ENCODE measurements around the gene EEPD1.

EEPD1 gene

GRCh38 chr7:36191292-36191920 lies 38.4 kb downstream of the EEPD1 start:
- no peak for DNase-seq (ENCODE audit: low read depth)

- DNase-seq (ENCODE audit: low read depth) = no peak
Measured at GRCh38 chr7:36192053-36192824, 39.2 kb downstream of the EEPD1 start.

DNA sequence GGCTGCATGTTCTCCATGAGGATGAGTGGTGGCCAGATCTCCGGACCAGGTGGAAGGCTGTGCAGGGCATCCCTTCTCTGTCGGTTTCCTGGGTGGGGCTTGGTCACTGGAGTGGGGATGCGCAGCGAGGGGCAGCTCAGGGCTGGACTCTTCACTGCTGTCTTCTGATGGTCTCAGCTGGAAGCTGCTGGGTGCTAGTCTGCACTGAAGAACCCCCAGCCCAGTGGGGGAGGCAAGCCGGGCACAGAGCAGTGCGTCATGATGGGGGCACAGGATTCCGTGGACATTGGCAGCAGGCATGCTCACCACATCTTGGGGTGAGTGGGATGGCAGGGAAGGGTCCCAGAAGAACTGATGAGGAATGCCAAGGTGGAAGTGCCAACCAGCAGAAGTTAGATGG lies 39.8 kb downstream of the EEPD1 start:
- no peak for DNase-seq (ENCODE audit: low read depth)

GRCh38 chr7:36198854-36199266 lies 45.8 kb downstream of the EEPD1 start:
- no peak for DNase-seq (ENCODE audit: low read depth)

DNA sequence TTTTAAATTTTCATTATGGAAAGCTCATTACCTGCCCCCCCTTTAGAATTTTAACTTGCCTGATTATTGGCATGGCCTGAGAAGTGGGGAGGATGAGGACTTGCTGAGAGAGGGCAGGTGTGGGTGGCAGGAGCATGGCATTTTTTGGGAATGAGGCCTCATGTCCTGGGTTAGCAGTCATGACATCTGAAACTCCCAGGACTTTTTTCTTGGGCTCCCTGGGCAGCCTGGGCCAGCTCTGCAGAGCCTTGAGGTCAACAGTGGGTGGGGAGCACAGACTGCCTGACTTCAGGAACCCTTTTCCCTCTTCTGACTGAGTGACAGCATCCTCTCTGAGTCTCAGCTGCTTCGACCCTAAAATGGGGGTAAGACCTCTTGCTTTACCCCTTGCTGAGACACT lies 46.3 kb downstream of the EEPD1 start:
- DNase-seq (ENCODE audit: low read depth) = no peak

- no peak for DNase-seq (ENCODE audit: low read depth)
Measured at GRCh38 chr7:36201122-36201723, 48.2 kb downstream of the EEPD1 start.

DNA sequence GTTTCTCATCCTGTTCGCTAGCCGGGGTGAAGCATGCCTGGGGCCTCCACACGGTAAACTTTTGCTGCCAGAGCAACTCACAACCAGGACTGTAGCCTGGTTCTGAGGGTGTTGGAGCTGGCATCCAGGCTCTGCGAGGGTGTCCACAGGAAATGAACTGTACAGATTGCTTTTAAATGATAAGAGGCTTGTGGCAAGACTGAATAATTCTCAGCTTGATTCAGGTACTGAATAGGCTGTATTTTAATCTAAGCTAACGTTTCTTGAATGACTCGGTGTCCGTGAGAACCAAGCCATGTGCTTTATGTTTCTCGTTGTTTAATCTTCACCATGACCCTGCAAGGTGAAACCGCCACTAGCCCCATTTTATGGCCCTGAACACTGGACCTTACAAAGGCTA lies 49.3 kb downstream of the EEPD1 start:
- peak; percentile 14 for DNase-seq (ENCODE audit: low read depth)

DNA sequence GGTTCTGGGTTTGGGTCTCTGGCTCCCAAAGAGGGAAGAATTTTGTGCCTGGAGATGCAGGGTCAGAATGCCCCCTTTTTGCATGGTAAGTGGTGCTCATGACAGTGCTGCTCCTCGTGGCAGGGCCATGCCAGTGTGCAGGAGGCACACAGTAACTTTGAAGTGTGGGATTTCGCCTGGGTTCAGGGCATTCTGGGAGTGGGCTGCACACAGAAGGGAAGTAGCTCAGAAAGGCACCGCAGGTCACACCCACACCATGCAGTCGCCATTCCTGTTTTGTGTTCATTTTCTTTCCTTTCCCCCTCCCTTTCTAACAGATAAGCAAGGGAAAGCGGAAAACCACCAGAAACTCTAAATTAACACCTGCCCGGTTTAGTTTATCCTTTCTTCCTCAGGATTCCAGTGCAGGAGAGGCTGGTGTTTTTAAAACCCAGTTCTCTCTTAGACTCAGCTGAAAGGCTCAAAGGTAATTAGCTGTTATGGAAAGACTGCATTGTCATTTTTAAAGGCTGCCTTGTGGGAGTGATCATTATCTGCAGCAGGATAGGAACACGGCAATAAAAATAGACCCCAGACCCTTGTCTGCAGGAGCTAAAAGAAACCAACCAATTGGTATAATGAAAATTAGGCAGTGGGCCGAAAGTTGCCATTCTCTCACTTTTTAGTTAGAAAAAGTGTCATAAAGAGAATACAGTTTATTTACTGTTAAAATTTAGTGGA lies 50.2 kb downstream of the EEPD1 start:
- no peak for DNase-seq (ENCODE audit: low read depth)

DNA sequence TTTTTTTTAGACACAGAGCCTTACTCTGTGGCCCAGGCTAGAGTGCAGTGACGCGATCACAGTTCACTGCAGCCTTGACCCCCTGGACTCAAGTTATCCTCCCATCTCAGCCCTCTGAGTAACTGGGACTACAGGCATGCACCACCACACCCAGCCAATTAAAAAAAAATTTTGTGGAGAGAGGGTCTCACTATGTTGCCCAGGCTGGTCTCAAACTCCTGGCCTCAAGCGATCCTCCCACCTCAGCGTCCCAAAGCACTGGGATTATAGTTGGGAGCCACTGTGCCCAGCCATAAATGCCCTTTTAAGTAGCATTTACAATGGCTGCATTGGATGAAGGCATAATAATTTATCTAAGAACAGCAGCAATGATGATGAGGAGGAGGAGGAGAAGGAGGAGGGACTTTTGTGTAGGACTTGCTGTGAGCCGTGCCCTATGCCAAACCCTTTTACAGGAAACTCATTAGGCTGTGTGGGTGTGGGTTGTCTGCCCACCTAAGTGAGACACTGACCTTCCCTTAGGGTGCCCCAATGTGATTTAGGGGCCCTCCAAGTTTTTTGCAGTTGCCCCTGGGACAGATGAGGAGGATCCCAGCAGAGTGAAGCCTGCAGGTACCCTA lies 51.1 kb downstream of the EEPD1 start:
- DNase-seq (ENCODE audit: low read depth) = no peak

DNA sequence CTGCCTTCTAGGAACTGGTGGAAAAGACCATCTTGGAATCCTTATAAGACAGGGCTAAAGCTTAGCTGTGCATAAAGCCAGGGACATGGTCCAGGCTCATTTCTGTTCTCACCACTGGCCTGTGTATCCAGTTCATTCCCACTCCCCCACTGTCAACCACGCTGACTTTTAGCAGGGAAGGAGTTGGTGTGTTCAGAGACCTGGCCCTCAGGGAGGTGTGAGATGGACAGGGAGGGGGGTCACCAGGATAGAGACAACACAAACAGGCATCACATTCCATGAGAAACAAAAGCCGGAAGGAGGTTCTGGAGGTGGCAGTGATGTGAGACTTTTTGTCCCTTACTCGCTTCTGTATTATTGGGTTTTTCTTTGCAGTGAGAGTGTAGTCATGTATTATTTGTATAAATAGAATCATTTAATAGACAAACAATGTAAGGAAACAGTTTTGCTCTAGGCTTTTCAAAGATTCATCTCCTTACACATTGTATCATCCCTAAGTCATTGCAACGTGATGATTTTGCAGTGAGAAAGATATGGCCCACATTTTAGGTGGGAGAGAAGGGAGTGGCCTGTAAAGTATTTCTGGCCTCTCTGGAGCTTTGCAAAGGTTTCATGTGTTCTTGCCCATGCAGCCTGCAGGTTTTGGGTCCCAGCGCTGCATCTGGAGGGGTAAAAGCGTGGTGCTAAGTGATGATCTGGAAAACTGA lies 52.0 kb downstream of the EEPD1 start:
- DNase-seq (ENCODE audit: low read depth) = no peak

DNA sequence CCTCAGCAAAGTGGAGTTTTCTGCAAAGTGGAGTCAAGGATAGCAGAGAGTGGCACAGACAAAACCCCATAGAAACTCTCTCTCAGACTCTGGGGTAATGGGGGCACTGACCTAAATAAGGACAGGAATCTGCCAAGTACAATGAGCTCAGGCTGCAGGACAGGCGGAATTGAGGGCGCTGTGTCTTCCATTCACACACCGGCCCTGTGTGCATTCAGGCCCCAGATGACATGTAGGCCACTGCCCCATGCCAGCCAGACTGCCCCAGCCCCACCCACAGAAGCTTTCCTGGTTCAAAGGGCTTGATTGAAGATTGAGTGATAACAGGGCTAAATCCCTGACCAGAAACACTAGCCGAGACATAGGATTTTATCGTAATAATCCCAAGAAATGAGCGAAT lies 52.7 kb downstream of the EEPD1 start:
- no peak for DNase-seq (ENCODE audit: low read depth)

DNA sequence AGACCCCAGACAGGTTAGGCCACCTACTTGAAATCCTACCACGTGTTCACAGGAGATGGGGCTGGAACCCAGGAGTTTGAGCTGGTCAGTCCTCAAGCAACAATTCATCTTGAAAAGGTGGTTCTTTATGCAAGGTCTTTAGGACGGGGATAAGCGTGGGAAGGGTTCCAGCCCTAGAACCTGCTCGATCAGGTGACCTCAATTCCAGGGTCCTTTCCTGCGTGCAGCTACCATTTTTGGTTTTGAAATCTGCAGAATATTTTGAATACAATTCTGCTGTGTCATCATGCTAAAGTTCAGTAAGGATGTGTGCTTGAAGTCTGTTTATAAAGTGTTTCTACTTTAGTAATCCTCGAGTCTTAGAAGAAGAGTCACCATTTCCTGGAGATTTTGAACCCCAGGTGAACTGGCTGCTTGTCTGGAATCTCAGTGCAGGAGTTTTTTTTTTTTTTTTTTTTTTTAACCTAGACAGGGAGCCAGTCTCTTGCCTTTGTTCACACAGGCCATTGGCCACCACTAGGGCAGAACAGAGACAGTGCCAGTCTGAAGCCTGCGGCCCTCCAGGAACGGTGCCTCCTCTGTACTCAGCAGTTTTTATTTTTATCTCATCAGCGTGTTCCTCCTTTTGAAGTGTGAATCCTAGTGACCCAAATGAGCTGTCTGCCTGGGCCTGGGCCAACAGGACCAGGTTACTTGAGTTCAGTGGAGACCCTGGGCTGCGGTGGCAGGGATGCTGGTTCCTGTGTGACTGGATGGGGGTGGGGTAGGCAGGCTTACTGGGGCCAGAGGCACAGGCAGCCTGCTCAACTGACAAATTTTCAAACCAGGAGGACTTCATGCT lies 54.6 kb downstream of the EEPD1 start:
- peak; percentile 63 for DNase-seq (ENCODE audit: low read depth)

DNA sequence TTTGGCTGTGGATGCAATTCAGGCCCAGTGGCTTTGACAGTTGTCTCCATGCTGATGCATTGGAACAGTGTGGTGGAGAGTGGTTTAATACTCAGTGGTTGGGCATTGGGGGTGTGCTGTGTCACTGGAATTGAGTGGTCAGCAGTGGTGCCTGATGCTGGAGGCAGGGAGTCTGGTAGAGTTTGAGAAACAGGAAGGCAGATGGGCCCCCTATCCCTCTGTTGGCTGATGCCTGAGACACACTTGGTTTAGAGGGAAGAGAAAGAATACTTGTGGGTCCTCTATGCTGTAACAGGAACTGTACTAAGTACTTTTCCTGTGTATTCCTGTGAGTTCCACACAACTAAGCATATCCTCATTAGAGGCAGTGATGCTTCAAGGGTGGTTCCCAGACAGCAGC lies 55.4 kb downstream of the EEPD1 start:
- DNase-seq (ENCODE audit: low read depth) = no peak

DNA sequence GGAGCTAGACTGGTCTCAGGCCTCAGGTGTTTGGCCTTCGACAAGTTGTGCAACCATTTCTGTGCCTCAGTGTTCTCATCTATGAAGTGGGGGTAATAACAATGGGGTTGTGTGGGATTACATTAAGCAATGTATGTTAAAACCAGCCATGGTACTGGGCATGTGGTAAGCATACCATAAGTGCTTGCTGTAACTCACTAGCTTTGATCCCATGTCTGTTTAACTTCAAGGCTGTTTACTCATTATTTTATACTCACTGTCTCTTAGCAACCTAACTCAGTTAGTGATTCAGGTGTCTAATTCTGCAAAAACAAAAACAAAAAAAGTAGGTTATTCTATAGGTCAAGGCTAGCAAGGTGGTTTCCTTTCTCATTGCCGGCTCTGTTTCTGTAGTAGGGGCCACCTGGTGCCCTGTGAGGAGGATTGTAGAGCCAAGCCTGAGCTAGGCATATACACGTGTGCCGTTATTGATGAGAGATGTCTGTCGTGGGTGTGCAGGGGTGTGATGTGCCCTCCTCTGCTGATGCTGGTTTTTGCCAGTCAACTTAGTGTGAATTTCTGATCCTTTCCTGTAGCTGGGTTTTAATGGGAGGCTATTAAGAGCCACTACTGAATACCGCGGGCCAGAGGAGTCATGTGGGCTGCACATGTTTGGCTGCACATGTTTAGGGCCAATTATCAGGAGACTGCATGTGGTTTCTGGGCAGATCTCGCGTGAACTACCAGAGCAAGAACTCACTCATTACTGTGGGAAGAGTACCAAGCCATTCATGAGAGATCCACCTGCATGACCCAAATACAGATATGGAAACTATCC lies 56.2 kb downstream of the EEPD1 start:
- DNase-seq (ENCODE audit: low read depth) = peak; percentile 54

GRCh38 chr7:36209814-36210183 lies 56.7 kb downstream of the EEPD1 start:
- no peak for DNase-seq (ENCODE audit: low read depth)

DNA sequence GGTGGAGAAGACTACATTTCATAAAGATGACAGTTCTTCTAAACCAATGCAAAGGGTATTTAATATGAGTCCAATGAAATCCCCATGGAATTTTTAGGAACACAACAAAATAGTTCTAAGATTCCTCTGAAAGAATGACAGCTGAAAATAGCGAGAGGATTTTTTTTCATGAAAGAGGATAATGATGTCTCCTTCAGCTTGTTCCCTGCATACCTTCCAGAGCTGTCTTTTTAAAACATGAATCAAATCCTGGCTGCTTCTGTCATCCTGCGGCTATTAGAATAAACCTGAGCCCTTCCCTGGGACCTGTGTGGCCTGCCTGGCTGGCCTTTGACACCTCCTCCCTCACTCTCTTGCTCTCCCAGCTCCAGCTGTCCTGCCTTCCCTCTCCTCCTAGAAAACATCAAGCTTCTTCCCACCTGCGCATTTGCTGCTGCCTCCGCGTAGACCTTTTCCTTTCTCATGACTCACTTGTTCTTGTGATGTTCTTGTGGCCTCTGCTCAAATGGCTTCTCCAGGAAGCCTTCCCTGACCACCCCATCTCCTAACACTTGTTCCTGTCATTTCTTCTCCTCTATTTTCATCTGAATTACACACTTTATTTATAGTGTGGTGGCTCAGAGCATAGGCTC lies 57.4 kb downstream of the EEPD1 start:
- no peak for DNase-seq (ENCODE audit: low read depth)

DNA sequence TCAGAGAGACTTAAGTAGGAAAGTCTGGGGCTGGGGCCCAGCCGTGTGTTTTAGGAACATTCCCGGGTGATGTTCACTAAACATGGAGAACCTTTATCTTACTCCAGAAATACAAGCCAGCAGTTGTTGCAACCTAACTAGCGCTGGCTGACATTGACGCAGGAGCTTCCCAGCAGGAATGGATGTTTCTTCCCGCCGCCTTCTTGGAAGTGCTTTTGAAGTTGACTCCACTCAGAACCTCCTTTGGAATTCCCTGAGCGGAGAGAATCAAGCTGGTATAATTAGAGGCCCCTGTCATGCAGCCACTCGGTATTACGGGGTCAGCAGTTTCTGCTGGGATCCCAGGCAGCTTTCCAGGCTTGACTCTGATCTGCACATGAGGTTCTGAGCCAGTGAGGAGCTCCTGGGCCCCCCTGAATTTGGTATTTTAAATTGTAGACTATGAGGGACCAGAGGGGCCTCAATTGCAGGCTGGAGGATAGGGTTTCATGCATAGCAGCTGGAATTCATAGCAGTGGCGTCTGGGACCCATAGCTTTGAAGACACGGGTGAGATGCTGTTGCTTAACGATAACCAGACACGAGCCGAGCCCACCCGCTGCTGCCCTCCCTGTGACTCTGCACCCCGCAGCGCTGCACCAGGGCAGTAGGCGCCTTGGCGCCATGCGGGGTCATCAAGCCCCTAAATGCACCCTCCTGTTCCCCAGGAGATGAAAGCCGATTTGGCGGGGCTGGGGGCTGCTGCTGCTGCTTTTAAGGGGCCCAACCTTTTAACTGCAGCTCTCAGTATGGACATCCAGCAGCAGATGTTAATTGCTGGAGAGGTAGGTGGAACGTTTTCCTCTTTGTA lies 61.8 kb downstream of the EEPD1 start:
- DNase-seq (ENCODE audit: low read depth) = no peak

DNA sequence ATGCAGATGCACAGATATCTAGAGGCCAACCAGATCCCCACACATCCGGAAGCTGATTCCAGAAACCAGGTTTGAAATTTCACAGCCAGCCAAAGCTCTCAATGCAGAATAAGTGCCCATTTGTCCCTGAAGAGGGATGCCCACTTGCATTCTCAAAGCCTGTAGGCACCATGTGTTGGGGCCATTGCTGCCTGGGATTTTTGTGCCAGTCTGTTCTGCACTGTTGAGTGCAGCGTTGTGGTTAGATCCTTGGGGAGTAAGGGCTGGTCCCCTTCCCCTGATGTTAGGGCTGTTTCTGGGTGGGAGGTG lies 62.4 kb downstream of the EEPD1 start:
- DNase-seq (ENCODE audit: low read depth) = no peak
